GM19099 (cell line): Measurements from ENCODE around the gene HACD1.

Source experiments
- POLR2A ChIP-seq: IDR thresholded peaks from 3 replicates; pipeline ENCODE4 v1.6.1; 2011; ENCODE audit warnings: low read depth; ENCODE audit not compliant: insufficient read length; ENCODE audit errors: extremely low read depth

The HACD1 gene

DNA sequence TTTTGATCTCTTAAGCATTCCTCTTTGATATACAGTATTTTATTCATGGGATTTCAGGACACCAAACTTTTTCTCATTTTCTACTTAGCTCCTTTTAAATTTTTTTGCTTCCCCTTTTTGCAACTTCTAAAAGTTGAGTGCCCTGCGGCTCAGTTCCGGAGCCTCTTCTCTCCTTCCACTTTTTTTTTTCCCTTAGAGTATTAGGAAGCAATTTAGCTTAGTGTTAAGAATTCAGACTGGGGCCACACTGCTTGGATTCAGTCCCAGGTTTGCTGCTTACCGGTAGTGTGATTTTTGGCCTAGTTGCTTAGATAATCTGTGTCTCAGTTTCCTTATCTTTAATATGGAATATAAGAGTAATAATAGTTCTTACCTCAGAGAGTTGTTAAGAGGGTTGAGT, 30.2 kb upstream of the HACD1 start:
- TF ChIP-seq POLR2A: no peak

DNA sequence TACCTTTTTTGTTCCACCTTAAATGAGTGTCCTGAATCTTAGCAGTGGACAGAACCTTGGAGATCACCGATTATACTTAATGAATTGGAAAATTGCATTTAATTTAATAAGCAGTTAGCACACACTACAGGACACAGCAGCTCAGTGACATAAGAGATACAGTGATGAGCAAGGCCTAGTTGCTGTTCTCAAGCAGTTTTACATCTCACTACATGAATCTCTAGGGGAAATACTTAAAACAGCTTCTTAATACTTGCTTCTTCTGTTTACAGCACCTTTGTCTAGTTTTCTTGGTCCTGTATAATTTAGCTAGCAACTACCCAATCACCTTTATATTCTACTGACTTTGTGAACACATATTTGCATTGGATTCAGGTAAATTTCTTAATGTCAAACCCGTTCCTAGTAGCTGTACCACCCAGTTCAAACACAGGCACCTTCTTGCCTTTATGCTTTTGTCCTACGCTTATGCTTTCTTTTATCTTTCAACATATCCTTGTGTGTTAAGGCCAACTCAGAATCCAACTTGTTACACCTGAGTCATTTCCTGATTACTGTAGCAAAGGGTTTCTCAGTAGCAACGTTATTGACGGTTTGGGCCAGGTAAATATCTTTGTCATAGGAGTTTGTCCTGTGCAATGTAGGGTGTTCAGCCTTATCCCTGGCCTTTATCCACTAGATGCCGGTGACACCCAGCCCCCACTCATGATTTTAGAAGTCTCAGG, 28.6 kb upstream of the HACD1 start:
- no peak for TF ChIP-seq POLR2A

DNA sequence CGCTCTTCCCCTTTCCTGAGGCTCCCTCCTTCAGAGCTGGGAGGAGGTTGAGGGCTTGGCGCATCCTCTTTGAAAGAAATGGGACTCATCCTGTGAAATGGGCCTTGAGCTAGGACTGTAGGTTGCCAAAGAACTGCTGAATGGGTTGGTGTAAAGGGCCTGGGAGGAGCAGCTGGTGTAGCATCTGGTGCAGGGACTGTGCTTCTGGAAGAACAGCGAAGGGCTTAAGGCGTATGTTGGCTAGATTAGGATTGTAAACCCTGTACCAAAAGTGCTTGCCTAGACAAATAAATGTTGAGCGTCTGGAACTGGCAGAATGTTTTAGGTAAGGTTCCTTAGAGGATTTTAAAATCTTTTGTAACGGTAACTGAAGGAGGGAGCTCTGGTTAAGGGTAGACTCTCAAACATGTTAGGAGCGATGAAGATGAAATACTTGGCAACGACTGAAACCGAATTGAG, 27.3 kb upstream of the HACD1 start:
- TF ChIP-seq POLR2A: no peak

DNA sequence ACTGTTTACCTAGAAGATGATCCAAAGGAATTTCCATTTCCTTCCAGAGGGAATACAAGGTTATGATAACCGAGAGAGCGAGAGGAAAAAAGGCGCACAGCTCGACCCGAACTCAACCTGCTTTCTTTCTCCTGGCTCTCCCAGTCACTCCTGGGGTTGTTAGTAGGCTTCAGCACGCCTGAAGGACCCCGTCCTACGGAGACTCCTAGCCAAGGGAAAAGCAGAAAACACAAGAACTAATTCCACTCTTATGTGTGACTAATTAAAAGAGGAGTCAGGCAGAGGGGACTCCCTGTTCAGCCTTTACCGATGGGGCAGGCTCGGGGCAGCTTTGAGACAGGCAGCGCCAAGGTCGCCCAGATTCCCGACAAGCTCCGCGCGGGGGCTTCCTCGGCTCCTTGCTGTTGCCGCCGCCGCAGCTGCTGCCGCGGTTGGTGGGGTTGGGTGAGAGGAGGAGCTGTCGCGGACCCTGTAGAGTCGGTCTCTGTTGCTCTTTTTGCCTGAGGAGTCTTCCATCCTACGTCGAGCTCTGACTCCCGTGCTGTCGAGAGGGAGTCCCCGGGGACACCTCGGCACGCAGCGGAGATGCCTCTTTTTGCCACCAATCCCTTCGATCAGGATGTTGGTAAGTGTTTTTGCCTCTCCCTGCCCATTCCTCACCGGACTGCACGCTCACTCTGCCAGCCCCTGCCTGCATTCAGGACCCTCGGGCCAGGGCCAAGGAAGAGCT, 26.7 kb upstream of the HACD1 start, which contains the start of gene STAM:
TSS of gene STAM (plus strand) at position 397 of the 730 bp plus-strand sequence. CDS start at position 586, 189 bp downstream.
- peak; percentile 75 for TF ChIP-seq POLR2A

DNA sequence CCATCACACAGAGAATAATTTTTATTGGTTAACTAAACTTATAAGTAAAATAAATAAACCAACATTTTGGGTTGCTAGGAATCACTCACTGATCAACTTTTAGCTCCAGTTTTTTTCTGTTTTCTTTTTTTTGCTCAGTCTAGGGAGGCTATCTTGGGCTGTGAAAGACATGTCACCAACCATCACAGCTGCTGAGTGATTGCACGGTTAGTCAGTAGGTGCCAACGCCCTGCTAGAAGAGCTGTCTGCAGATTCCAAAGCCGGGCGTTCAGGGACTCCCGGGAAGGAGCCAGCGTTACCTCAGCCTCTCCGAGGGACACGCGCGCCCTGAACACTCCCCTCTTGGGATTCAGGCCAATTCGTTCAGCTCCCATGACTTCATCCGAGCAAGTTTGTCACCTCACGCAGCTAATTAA, 26.2 kb upstream of the HACD1 start:
- no peak for TF ChIP-seq POLR2A

DNA sequence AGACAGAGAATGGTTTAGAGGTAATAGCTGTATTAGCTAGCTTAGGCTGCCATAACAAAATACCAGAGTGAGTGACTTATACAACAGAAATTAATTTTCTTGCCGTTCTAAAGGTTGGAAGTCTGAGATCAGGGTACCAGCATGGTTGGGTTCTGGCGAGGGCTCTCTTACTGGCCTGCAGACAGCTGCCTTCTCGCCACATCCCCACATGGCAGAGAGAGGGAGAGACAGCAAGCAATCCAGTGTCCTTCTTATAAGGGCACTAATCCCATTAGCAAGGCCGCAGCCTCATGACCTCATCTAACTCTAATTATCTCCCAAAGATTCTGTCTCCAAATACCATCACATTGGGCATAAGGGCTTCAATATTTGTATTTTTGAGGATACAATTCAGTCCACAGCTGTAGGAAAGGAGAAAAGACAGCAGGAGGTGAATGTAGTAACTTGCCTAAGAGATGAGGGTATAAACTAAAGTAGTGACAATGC, 23.2 kb upstream of the HACD1 start:
- TF ChIP-seq POLR2A: no peak

DNA sequence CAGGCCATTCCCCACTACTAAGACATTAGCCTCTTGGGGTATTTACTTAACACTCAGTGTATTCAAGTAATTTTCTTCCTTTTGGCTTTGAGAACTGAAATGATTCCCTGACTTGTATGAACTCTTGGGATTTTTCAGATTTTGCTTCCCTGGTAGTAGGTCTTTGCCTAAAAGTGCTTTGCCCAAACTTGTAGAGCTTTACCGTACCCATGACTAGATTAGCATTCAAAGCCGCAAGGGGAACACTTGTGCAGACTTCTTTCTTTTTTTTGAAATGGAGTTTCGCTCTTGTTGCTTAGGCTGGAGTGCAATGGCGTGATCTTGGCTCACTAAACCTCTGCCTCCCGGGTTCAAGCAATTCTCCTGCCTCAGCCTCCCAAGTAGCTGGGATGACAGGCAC, 20.7 kb upstream of the HACD1 start:
- no peak for TF ChIP-seq POLR2A

DNA sequence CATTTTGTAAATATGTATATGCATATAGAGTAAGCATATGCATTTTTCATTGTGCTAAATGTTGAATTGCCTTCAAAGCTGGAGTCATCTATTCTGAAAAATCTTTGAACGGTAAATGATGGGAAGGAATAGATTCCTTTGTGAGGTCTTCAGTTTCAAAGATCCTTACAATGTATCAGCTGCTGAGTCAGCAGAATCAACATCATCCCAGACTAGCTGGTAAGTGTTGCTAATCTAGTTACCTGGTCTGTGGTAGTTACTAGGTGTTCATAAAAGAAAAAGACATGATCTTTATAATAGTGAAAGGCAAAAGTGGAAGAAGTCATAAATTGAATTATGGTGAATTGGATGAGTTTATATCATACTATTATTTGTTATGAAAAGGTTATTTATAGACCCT, 16.2 kb upstream of the HACD1 start:
- TF ChIP-seq POLR2A: no peak

DNA sequence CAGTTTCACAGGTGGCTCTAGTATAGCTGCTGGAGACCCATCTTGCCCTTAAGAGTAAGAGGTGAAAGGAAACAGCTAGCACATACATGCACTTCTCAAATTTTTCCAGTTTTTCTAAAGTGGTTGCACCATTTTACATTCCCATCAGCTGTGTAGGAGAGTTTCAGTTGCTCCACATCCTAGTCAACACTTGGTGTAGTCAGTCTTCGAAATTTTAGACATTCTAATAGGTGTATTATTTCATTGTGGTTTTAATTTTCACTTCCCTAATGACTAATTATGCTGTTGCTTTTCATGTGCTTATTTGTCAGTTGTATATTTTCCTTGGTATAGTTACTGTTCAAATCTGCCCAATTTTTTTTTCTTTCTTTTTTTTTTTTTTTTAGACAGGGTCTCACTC, 9.5 kb upstream of the HACD1 start:
- TF ChIP-seq POLR2A: no peak

DNA sequence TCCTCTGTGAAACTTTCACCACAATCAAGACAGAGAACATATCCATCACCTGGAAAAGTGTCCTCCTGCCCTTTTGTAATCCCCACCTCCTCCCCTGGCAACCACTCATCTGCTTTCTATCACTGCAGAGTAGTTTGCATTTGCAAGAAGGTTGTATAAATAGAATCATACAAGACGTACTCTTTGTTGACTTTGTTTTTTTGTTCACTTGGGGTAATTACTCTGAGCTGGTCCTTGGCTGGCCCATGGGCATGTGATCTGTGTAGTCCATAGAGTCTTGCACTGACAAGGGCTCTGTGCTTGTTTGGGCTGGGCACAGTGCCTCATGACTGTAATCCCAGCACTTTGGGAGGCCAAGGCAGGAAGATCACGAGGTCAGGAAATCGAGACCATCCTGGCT, 7.8 kb upstream of the HACD1 start:
- TF ChIP-seq POLR2A: no peak

DNA sequence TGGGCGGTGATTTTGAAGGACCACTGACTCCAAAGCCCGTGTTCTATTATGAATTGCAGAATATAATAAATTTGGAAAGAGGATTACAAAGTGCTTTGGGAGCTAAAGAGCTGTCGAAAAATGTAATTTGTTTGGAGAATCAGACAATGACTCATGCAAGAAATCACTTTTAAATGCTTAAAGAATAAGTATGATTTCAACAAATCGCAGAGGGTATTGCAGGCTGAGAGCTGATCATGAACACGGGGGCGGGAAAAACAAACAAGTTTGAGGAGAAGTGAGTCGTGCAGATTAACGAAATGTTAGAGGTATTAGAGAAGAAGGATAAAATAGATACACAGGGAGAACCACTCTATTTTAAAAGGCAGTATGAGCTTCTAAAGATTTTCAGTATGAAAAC, 4.9 kb upstream of the HACD1 start:
- no peak for TF ChIP-seq POLR2A

DNA sequence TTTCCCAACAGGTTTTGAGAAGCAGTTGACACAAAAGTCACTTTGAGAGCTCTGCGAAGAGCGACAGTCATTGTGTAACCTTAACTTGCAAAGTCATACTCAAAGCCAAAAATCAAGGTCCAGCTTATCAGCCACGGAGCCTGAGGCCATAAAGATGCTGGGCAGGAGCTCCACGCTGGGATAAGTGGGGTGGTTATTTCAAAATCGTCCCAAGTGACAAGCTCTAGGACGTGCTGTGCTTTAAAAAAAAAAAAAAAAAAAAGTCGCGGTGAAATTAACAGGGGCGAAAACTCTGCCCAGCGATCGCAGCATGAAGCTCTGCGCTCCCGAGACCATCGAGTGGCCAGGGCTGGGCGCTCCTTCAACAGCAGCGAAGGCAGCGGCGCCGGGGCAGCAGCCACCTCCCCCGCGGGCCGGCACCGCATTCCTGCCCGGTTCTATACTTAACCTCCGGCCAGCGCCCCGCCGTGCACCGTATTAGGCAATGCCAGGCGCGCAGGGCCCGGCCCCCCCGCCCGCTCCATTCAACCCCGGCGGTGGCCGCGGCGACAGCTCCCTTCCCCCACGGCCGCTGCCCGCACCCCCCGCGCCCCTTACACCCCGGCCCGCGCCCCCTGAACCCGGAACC, 657 bp downstream of the HACD1 start:
- TF ChIP-seq POLR2A: no peak

DNA sequence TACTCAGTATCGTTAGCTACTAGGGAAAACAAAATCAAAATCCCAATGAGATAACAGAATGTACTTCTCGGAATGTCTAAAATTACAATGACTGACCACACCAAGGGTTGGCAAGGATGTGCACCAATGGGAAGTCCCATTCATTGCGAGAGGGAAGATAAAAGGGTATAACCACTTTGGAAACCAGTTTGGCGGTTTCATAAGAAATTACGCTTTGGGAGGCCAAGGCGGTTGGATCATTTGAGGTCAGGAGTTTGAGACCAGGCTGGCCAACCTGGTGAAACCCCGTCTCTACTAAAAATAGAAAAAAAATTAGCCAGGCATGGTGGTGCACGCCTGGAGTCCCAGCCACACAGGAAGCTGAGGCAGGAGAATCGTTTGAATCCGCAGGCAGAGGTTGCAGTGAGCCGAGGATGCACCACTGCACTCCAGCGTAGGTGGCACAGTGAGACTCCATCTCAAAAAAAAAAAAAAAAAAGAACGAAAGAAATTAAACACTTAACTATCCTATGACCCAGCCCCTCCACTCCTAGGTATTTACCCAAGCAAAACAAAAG, 7.6 kb downstream of the HACD1 start:
- TF ChIP-seq POLR2A: no peak

DNA sequence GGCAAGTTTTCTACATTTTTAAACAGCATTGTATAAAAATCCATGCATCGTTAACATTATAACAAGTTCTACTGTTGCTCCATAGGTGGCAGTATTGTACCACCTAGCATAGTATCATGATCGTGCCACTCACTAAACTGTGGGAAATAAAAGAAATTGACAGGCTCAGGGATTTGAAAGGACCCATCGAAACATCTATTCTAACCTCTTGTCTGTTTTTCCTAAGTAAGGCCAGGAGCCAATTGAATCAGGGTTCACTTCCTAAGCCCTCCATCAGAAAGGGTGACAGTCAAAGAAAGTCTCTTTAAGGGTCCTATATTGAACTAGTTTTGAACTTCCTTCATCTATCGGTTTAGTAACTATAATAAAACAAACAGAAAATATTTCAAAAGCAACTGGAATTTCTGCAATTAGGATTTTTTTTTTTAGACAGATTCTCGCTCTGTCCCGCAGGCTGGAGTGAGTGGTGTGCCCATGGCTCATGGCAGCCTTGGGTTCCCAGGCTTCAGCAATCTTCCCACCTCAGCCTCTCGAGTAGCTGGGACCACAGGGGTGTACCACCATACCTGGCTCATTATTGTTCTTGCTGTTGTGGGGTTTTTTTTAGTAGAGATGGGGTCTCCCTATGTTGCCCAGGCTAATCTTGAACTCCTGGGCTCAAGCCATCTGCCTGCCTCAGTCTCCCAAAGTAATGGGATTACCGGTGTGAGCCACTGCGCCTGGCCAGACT, 9.4 kb downstream of the HACD1 start:
- TF ChIP-seq POLR2A: no peak

DNA sequence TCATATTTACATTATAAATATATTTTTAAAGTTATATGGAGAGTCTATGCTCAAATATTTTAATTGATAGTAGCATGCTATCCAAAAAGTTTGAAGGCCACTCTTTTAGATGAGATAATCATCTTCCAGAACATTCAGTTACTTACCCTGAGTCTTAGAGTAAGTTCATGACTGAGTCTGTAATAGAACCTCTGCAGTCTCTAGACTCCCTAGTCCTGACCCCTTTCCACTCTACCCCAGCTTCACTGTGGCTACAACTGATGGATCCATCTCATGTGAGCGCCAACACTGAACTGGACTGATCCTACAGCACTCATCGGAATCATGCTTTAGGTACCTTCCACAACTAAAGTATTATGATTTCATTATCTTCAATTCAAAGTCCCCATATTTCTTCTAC, 10.1 kb downstream of the HACD1 start:
- no peak for TF ChIP-seq POLR2A
